ENCODE results near the gene ATOH8. TPM values are rescaled to one million over a fixed set of nuclear protein-coding genes. Genes with fewer than 3 reads are reported as not detected.

Gene ATOH8
- total RNA-seq, 1 donor from 2014 or later, result 2.2 TPM

DNA sequence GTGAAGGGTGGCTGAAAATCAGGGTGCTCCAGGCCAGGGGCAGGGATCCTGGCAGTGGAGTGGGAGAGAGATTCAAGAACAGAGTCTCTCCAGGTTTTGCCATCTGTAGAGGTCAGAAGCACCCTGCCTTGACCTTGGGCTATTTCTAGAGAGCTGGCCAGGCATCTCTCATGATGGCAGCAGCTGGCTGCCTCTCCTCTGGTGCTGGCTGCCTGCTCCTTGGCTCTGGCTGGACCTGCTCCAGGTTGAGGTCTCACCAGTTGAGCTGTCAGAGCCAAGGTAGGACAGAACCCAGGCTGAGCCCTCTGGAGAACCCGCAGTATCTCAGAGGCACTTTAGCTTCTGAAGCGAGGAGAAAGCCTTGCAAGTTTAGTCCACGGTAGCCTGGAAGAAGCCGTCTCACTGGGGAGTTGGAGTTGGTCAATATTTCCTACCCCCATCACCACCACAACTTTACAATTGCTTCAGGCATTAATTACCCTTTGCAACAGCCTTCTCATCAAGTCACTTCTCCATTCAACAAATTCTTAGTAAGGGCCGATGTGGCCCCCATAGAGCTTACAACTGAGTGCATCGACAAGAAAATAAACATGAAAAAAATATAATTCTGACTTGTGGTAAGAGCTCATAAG lies 34.1 kb upstream of the ATOH8 start:
- TF ChIP-seq, protein P1, sequence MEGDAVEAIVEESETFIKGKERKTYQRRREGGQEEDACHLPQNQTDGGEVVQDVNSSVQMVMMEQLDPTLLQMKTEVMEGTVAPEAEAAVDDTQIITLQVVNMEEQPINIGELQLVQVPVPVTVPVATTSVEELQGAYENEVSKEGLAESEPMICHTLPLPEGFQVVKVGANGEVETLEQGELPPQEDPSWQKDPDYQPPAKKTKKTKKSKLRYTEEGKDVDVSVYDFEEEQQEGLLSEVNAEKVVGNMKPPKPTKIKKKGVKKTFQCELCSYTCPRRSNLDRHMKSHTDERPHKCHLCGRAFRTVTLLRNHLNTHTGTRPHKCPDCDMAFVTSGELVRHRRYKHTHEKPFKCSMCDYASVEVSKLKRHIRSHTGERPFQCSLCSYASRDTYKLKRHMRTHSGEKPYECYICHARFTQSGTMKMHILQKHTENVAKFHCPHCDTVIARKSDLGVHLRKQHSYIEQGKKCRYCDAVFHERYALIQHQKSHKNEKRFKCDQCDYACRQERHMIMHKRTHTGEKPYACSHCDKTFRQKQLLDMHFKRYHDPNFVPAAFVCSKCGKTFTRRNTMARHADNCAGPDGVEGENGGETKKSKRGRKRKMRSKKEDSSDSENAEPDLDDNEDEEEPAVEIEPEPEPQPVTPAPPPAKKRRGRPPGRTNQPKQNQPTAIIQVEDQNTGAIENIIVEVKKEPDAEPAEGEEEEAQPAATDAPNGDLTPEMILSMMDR (IDR thresholded peaks at IDR 0.05), result no peak
- Mint-ChIP-seq H3K36me3 (ENCODE audit: low read depth) (no peaks in the 10 kb centered on the region), H3K4me3 (ENCODE audit: unreplicated experiment) (no peak overlapping the region), H3K27me3 (ENCODE audit: low read depth) (peaks cover 52% of the 10 kb centered on the region), H3K27ac (ENCODE audit: unreplicated experiment) (no peak overlapping the region), H3K9me3 (ENCODE audit: low read depth) (peaks cover 6% of the 10 kb centered on the region), H3K4me1 (ENCODE audit: low read depth) (no peaks in the 10 kb centered on the region)
- DNase-seq (ENCODE audit: low spot score), result no peak

DNA sequence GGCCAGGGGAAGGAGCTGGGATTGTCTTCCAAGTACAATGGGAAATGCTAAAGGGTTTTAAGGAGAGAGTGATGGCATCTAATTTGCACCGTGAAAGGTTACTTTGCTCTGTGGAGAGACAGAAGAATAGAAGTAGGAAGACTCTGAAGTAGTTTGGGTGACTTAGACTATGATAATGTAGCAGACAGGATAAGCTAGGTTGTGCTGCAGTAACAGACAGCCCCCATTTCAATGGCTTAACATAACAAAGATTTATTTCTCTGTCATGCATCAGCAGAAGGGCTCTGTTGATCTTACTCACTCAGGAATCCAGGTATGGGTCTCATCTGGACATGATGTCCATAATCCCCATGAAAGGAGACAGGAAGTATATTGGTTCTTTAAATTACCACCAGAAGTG lies 33.3 kb upstream of the ATOH8 start:
- DNase-seq (ENCODE audit: low spot score), result no peak
- Mint-ChIP-seq H3K36me3 (ENCODE audit: low read depth) (no peaks in the 10 kb centered on the region), H3K27ac (ENCODE audit: unreplicated experiment) (no peak overlapping the region), H3K9me3 (ENCODE audit: low read depth) (peaks cover 6% of the 10 kb centered on the region), H3K4me3 (ENCODE audit: unreplicated experiment) (no peak overlapping the region), H3K4me1 (ENCODE audit: low read depth) (peaks cover 3% of the 10 kb centered on the region), H3K27me3 (ENCODE audit: low read depth) (peaks cover 59% of the 10 kb centered on the region)
- TF ChIP-seq, protein P1 (IDR thresholded peaks at IDR 0.05), result no peak

DNA sequence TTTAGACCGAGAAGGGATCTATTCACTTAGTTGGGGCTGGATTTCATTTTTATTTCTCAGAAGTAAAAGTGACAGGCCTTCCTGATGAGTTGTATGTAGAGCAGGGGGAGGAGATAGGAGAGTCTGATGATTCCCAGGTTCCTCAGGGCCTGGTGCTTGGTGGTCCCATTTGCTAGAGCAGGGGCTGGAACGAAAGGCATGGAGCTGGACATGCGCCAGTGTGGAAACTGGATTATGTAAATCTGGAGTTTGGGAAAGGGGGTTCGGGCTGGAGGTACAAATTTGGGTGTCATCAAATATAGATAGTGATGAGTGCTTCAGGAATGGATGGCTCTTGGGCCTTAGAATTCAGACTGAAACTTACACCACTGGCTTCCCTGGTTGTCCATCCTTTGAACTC lies 32.1 kb upstream of the ATOH8 start:
- no peak overlapping the region for H3K27ac Mint-ChIP-seq (ENCODE audit: unreplicated experiment)

DNA sequence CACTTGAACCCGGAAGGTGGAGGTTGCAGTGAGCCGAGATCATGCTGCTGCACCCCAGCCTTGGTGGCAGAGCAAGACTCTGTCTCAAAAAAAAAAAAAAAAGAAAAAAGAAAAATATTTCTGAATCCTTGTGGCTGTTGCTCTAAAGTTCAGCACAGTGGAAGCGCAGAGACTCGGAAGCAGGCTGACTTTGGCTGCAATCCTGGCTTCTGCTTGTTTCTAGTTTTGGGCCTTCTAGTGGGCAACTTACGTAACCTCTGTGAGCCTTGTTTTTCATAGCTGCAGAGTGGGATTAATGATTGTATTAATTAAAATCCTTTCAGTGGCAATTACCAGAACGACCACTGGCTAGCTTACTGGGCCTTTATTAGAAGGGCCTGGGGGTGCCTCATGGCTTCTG lies 31.3 kb upstream of the ATOH8 start:
- no peak for DNase-seq (ENCODE audit: low spot score)
- H3K36me3 Mint-ChIP-seq (ENCODE audit: low read depth), result no peaks in the 10 kb centered on the region
- H3K27ac Mint-ChIP-seq (ENCODE audit: unreplicated experiment), result no peak overlapping the region
- H3K4me1 Mint-ChIP-seq (ENCODE audit: low read depth), result peaks cover 4% of the 10 kb centered on the region
- peaks cover 51% of the 10 kb centered on the region for H3K27me3 Mint-ChIP-seq (ENCODE audit: low read depth)
- TF ChIP-seq, protein P1 (IDR thresholded peaks at IDR 0.05), result no peak
- H3K9me3 Mint-ChIP-seq (ENCODE audit: low read depth), result peaks cover 6% of the 10 kb centered on the region
- no peak overlapping the region for H3K4me3 Mint-ChIP-seq (ENCODE audit: unreplicated experiment)

More for the DNA sequence above, 32.1 kb upstream of the ATOH8 start:
- TF ChIP-seq, protein P1 (IDR thresholded peaks at IDR 0.05), result no peak
- Mint-ChIP-seq H3K27me3 (ENCODE audit: low read depth) (peaks cover 54% of the 10 kb centered on the region), H3K9me3 (ENCODE audit: low read depth) (peaks cover 6% of the 10 kb centered on the region), H3K4me1 (ENCODE audit: low read depth) (peaks cover 4% of the 10 kb centered on the region), H3K36me3 (ENCODE audit: low read depth) (no peaks in the 10 kb centered on the region), H3K4me3 (ENCODE audit: unreplicated experiment) (no peak overlapping the region)
- DNase-seq (ENCODE audit: low spot score), result no peak

DNA sequence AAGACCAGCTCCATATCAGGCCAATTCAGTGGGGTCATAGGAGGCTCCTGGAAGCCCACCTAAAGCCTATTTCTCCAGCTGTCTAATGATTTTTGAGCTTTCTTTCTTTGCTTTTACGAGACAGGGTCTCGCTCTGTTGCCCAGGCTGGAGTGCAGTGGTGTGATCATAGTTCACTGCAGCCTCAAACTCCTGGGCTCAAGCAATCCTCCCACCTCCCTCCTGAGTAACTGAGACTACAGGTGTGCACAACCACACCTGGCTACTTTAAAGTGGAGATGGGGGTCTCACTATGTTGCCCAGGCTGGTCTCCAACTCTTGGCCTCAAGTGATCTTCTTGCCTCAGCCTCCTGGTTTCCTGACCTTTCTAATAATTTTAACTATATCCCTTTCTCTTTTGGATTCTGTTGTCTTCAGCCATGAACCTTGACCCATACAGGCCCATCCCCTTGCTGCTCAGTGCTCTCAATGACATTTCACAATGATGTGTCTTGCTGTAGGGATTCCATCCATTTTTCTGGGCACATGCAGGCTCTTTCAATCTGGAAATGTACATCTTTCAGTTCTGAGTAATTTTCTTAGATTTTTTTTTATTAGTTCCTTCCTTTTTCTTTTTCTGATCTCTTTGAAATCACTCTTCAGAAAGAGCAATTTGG lies 30.0 kb upstream of the ATOH8 start:
- H3K4me3 Mint-ChIP-seq (ENCODE audit: unreplicated experiment), result no peak overlapping the region
- peaks cover 4% of the 10 kb centered on the region for H3K4me1 Mint-ChIP-seq (ENCODE audit: low read depth)
- DNase-seq (ENCODE audit: low spot score), result no peak
- H3K36me3 Mint-ChIP-seq (ENCODE audit: low read depth), result no peaks in the 10 kb centered on the region
- H3K9me3 Mint-ChIP-seq (ENCODE audit: low read depth), result peaks cover 6% of the 10 kb centered on the region
- H3K27ac Mint-ChIP-seq (ENCODE audit: unreplicated experiment), result no peak overlapping the region
- H3K27me3 Mint-ChIP-seq (ENCODE audit: low read depth), result peaks cover 50% of the 10 kb centered on the region
- TF ChIP-seq, protein P1 (IDR thresholded peaks at IDR 0.05), result no peak

All from chondrocyte (in vitro differentiated cells).